Loucy (cell line): ENCODE data around the gene MORN4.

Experiments used
- CTCF ChIP-seq: fragments of 200-600 bp; sonication (generic); conservative IDR thresholded peaks from 2 replicates; pipeline ENCODE4 v1.5.1; 2014; ENCODE audit warnings: mild to moderate bottlenecking, antibody characterized with exemption, low read length
- EZH2phosphoT487 ChIP-seq: fragments of 200-600 bp; IDR thresholded peaks from 2 replicates; pipeline ENCODE4 v1.6.1; 2018; ENCODE audit warnings: antibody characterized with exemption, mild to moderate bottlenecking, moderate library complexity, borderline replicate concordance

DNA sequence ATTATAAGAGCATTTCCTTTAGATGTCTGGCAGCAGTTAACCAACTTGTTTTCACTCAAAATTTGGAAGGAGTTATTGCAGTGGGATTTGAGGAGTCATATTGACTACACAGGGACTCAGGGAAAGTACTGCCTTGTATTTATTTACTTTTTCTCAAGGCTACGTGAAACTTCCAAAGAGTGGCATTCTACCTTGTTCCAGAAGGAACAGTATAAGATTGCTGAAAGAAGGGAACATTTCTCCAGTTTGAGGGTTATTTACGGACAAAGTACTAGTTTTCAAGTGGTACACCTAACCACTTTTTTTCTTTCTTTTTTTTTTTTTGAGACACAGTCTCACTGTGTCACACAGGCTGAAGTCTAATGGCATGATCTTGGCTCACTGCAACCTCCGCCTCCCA is 5.1 kb downstream of the MORN4 start:
- TF ChIP-seq CTCF = no peak
- no peak for TF ChIP-seq EZH2phosphoT487
